Activated CD8-positive, alpha-beta T cell treated with anti-CD3 and anti-CD28 coated beads for 36 hours (primary cell): ENCODE measurements around the gene SRCIN1. TPM values are rescaled to one million over a fixed set of nuclear protein-coding genes. Genes with fewer than 3 reads are reported as not detected.

Source experiments
- ATAC-seq: fragments of 200-7000 bp; cut with Tn5 transposase; one replicate; pipeline ENCODE4 v1.10.0; 2021; ENCODE audit warnings: mild to moderate bottlenecking, moderate library complexity
- CTCF ChIA-PET: fragments of 350-600 bp; sonication (Branson Sonifier 250); formaldehyde crosslinking; loops from one replicate; lab custom pipeline; 2021; ENCODE audit warnings: antibody characterized with exemption; lab: Charles Lee
- POLR2A ChIA-PET: fragments of 350-600 bp; sonication (Branson Sonifier 250); formaldehyde crosslinking; loops from one replicate; lab custom pipeline; 2021; ENCODE audit warnings: antibody characterized with exemption; lab: Charles Lee
- DNase-seq: peaks from one replicate; pipeline ENCODE4 v3.0.0-alpha.2; 2020
- H3K27ac Mint-ChIP-seq: one replicate; pipeline ENCODE4 v1.8.0; 2021; ENCODE audit warnings: mild to moderate bottlenecking, mixed read lengths
- H3K27me3 Mint-ChIP-seq: one replicate; pipeline ENCODE4 v1.8.0; 2021; ENCODE audit warnings: mixed read lengths
- H3K36me3 Mint-ChIP-seq: one replicate; pipeline ENCODE4 v1.8.0; 2021; ENCODE audit warnings: low read depth, mixed read lengths
- H3K4me1 Mint-ChIP-seq: one replicate; pipeline ENCODE4 v1.8.0; 2021; ENCODE audit warnings: low read depth, mixed read lengths
- H3K4me3 Mint-ChIP-seq: one replicate; pipeline ENCODE4 v1.8.0; 2021; ENCODE audit warnings: mild to moderate bottlenecking, moderate library complexity, mixed read lengths
- H3K9me3 Mint-ChIP-seq: one replicate; pipeline ENCODE4 v1.8.0; 2021; ENCODE audit warnings: mixed read lengths
- CTCF ChIP-seq: fragments of 200-600 bp; IDR thresholded peaks from one replicate; pipeline ENCODE4 v1.8.0; 2022; ENCODE audit warnings: antibody characterized with exemption, mild to moderate bottlenecking
- intact Hi-C: fragments of 100-400 bp; cut with micrococcal nuclease; formaldehyde crosslinking; loops from one replicate; pipeline ENCODE4 v1.10.0; 2022
- total RNA-seq, 2 experiments: library from RNA; stranded (reverse); gene quantifications; one replicate each; pipeline ENCODE4 v1.2.3, GENCODE V29; 2021

SRCIN1 gene
- total RNA-seq, 2 experiments from 2014 or later, result 0.74 to 1.1 TPM

GRCh38 chr17:38620551-38621277 lies 15.0 kb upstream of the SRCIN1 start:
- no peak overlapping the region for H3K4me3 Mint-ChIP-seq
- H3K9me3 Mint-ChIP-seq, result no peaks in the 10 kb centered on the region
- ATAC-seq, result no peak
- ChIA-PET CTCF (interaction anchor here (1.0 kb wide), 1 partner anchor 46 kb away, joined by 3 read pairs; no protein-coding TSS in a partner anchor), POLR2A (no interaction called here)
- peaks cover 4% of the 10 kb centered on the region for H3K4me1 Mint-ChIP-seq
- peaks cover 15% of the 10 kb centered on the region for H3K27me3 Mint-ChIP-seq
- no peak for DNase-seq
- no peaks in the 10 kb centered on the region for H3K36me3 Mint-ChIP-seq
- intact Hi-C loops, result no loop called here
- TF ChIP-seq CTCF, result no peak
- no peak overlapping the region for H3K27ac Mint-ChIP-seq

- Mint-ChIP-seq H3K9me3 (no peaks in the 10 kb centered on the region), H3K27me3 (peaks cover 15% of the 10 kb centered on the region), H3K4me3 (no peak overlapping the region), H3K36me3 (no peaks in the 10 kb centered on the region), H3K27ac (no peak overlapping the region), H3K4me1 (peaks cover 4% of the 10 kb centered on the region)
- ChIA-PET CTCF (interaction anchor here (1.0 kb wide), 1 partner anchor 47 kb away, joined by 3 read pairs; no protein-coding TSS in a partner anchor), POLR2A (no interaction called here)
- intact Hi-C loops, result no loop called here
- TF ChIP-seq CTCF, result no peak
- ATAC-seq (no peak), DNase-seq (no peak)
Observed at GRCh38 chr17:38619937-38620550, 14.3 kb upstream of the SRCIN1 start.

GRCh38 chr17:38619451-38619795 lies 13.7 kb upstream of the SRCIN1 start:
- ChIA-PET CTCF (no interaction called here), POLR2A (no interaction called here)
- H3K4me3 Mint-ChIP-seq, result no peak overlapping the region
- ATAC-seq (no peak), DNase-seq (no peak)
- no peaks in the 10 kb centered on the region for H3K4me1 Mint-ChIP-seq
- H3K27ac Mint-ChIP-seq, result no peak overlapping the region
- TF ChIP-seq CTCF, result no peak
- H3K9me3 Mint-ChIP-seq, result no peaks in the 10 kb centered on the region
- peaks cover 15% of the 10 kb centered on the region for H3K27me3 Mint-ChIP-seq
- H3K36me3 Mint-ChIP-seq, result no peaks in the 10 kb centered on the region
- intact Hi-C loops, result no loop called here

GRCh38 chr17:38617967-38618760 lies 12.4 kb upstream of the SRCIN1 start:
- ATAC-seq (no peak), DNase-seq (no peak)
- intact Hi-C loops, result no loop called here
- no peak for TF ChIP-seq CTCF
- peaks cover 25% of the 10 kb centered on the region for H3K27me3 Mint-ChIP-seq
- no peaks in the 10 kb centered on the region for H3K9me3 Mint-ChIP-seq
- no peaks in the 10 kb centered on the region for H3K4me1 Mint-ChIP-seq
- POLR2A ChIA-PET, result no interaction called here
- no peaks in the 10 kb centered on the region for H3K36me3 Mint-ChIP-seq
- CTCF ChIA-PET, result interaction anchor here (1.0 to 2.8 kb wide), 6 partner anchors 11 to 108 kb away, joined by 3 to 8 read pairs (median 4); no protein-coding TSS in a partner anchor
- no peak overlapping the region for H3K27ac Mint-ChIP-seq
- H3K4me3 Mint-ChIP-seq, result no peak overlapping the region
